GM10266 (cell line): ENCODE measurements around the gene RAB25.

Experiments
- DNase-seq: peaks from one replicate; pipeline ENCODE4 v3.0.0; 2012; ENCODE audit errors: extremely low spot score
- TF ChIP-seq, protein P1 (sequence below): IDR thresholded peaks from 2 replicates; pipeline ENCODE4 v1.5.1; 2012; ENCODE audit warnings: mild to moderate bottlenecking, low read depth; ENCODE audit not compliant: control insufficient read depth, insufficient read depth; ENCODE audit errors: missing control alignments

Gene RAB25

DNA sequence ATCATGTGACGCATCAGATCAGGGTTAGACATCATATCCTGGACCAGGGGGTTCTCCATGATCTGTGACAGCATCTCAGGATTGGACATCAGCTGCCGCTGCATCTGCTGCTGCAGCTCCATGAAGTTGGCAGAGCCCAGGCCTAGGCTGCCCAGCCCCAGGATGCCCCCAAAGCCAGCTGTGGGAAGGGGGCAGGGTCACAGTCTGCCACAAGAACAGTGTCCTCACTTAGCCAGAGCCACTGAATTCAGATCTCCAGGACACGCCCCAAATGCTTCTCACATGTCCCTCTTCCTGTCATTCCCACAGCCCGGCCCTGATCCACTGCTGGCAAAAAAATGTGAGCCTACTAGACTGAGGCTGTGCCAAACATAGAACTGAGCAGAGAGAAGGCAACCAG lies 10.6 kb upstream of the RAB25 start:
- no peak for DNase-seq
- TF ChIP-seq, protein P1, sequence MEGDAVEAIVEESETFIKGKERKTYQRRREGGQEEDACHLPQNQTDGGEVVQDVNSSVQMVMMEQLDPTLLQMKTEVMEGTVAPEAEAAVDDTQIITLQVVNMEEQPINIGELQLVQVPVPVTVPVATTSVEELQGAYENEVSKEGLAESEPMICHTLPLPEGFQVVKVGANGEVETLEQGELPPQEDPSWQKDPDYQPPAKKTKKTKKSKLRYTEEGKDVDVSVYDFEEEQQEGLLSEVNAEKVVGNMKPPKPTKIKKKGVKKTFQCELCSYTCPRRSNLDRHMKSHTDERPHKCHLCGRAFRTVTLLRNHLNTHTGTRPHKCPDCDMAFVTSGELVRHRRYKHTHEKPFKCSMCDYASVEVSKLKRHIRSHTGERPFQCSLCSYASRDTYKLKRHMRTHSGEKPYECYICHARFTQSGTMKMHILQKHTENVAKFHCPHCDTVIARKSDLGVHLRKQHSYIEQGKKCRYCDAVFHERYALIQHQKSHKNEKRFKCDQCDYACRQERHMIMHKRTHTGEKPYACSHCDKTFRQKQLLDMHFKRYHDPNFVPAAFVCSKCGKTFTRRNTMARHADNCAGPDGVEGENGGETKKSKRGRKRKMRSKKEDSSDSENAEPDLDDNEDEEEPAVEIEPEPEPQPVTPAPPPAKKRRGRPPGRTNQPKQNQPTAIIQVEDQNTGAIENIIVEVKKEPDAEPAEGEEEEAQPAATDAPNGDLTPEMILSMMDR: no peak

DNA sequence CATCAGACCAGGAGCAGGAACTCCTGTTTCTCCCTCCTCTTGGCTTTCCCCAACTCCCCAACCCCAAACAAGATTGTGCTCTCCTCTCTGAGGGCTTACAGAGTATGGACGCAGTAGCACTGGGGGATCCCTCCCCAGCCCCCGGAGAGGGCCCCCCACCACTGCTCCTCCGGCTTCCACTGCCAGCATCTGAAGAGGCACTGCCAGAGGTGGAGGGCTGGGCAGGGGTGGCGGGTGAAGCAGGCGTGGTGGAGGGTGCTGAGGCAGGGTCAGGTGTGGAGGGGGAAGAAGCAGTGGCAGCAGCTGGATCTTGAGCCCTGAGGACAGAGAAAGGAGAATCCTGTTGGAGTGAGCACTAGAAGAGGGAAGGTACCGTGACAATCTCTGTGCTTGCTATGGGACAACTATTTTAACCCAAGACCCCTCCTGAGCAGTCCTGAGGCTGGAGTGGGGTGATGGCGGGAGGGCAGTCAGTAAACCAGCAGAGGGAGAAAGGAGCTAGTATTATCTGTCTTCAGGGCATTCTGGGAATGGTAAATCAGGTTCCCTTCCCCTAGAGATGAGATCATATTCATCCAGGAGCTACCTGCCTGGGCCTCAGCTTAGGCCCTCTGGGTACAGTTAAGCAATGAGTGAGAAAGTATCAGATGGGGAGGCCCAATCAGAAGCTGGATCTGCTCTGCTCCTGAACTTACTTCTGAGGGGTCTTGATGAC lies 9.8 kb upstream of the RAB25 start:
- TF ChIP-seq, protein P1: no peak
- no peak for DNase-seq

DNA sequence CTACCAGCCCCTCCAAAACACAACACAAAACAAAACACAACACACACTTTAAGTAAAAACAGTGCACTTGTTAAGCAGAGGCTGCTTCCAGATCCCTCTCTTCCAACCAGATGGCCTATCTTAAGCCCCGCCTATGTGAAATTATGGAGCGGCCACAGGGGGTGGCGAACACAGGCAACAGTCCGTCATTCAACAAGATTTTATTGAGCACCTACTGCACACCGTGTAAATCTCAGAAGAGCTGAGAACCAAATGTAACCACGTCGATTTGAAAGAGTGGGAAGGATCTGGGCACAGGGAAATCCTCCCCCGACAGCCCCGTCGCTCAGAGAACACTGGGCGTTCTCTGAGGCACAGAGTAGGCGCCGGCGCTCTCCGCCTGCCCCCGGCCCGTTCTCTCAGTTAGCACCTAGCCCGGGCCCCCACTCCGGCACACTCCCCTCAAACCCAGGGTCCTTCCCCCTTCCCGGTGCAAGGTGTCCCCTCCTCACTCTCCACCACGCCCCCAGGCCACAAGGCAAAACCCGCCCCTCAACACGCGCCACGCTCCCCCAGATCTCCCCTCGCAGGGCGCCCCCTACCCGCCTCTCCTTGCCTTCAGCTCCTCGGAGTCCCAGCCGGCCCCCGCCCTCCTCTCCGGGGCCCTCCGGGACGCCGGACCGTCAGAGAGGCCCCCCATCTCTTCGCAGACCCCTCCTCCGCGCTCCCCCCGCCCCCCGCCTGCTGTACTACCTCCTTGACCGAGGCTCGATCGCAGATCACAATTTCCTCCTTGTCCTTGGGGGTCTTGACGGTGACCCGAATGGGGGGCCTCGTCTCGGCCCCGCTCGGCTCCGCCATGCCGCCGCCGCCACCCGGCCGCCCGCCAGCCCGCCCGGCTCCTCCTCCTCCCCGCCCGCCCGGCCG lies 7.8 kb upstream of the RAB25 start:
- DNase-seq: peak; percentile 83
- TF ChIP-seq, protein P1: peak; percentile 57

DNA sequence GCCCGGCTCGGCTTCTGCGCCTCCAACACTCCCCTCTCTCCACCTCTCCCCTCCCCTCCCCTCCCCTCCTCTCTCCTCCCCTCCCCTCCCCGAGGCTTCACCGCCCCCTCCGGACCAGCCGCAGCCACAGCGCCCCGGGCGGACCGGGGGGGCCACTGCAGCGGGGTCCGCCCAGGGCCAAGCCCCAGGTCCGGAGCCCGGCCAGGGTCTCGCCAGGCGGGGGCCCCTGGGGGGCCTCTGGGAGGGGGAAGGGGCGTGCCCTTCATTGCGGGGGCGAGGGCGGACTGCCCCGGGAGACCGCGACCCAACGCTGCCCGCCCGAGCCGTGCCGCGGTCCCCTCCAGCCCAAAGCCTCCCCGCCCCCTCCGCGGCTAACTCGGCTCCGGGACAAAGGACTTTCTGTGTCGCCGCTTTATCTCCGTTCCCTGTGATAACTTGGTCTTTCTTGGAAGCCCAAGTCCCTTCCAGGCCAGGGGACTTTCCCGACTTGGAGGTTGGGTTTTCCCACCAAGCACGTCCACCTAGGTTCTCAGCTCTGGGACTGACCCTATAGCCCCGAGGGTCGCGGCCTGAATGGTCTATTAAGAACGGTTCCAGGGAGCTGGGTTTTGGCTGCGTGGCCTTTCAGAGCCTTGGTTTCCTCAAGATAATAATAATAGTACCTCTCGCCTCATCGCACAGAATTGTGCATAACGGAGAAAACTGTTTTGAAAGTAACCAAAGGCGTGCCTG lies 7.0 kb upstream of the RAB25 start, which contains the start of gene UBQLN4:
Gene UBQLN4, minus strand, starts transcription at position 31 of the 732 bp plus-strand sequence. CDS start 97 bp downstream, outside the sequence.
- TF ChIP-seq, protein P1: peak; percentile 73
- DNase-seq: peak; percentile 97

DNA sequence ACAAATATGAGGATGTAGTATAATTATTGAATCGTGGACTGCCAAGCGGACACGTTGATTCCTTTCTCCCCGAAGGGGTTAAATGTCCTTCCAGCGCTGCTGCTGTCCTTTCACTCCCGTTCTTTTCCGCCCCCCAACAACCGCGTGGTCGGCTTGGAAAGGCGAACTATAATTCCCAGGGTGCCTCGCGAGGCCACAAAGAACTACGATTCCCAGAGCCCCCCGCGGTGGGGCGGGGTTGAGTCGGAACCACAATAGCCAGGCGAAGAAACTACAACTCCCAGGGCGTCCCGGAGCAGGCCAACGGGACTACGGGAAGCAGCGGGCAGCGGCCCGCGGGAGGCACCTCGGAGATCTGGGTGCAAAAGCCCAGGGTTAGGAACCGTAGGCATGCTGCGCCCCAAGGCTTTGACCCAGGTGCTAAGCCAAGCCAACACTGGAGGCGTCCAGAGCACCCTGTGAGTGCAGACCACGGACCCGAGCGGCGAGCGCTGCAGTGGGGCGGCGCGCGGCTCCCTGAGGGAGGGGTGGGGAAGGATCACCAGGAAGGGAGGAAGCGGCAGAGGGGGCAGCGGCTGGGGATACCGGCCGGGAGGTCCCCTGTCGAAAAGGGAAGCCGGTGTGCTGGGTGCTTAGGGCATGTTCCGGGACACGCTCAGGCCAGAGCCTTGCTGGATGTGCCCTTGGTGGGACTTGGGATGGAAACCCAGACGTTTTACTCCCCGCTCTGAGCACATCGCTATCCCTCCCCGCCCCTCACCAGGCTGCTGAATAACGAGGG lies 6.3 kb upstream of the RAB25 start, which contains the start of gene LAMTOR2:
Gene LAMTOR2, plus strand, starts transcription at position 283 of the 781 bp plus-strand sequence. Its CDS starts 108 bp downstream, at position 391.
- peak; percentile 95 for DNase-seq
- TF ChIP-seq, protein P1: no peak

DNA sequence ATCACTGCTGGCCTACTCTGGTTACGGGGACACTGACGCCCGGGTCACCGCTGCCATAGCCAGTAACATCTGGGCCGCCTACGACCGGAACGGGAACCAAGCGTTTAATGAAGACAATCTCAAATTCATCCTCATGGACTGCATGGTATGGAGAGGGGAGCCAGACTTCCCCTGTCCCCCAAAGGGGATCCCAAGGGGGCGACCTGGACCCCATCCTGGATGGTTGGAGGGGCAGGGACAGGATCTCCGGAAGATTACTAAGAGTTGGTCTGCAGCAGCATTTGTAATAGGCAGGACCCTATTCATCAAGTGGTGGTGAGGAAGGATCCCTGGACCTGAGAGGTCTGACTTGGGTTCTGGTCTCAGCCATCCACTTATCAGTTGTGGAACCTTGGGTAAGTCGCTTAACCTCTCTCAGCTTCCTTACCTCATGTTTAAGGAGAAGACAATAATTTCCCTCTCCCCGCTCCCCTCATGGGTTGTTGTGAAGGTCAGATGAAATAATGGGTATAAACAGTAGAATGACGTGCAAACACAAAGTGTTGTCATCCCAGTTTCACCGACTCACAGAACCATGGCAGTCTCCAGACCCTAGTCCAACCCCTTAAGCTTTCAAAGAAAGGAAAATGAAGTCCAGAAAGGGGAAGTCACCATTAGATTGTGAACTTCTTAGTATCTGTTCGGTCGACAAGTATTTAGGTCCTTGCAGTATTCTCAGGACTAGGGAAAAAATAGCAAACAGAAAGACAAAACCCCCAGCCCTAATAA lies 5.5 kb upstream of the RAB25 start:
- DNase-seq: no peak
- TF ChIP-seq, protein P1: no peak
